Subcutaneous abdominal adipose tissue (tissue), 5 donors: ENCODE data around the gene PIK3C3.

Experiments
- H3K27ac ChIP-seq: one replicate; pipeline ENCODE4 v1.7.0; 2013; ENCODE audit warnings: low read depth, mild to moderate bottlenecking, inconsistent platforms, low read length, moderate library complexity
- H3K27me3 ChIP-seq, 5 donors: one replicate each; pipeline ENCODE4 v1.7.0; 2013; ENCODE audit warnings: low read length in 5 of 5, inconsistent platforms in 1 of 5; ENCODE audit not compliant: control insufficient read depth in 5 of 5, insufficient read depth in 4 of 5
- H3K36me3 ChIP-seq, 5 donors: one replicate each; pipeline ENCODE4 v1.7.0; 2013; ENCODE audit warnings: low read length in 5 of 5; ENCODE audit not compliant: control insufficient read depth in 5 of 5, insufficient read depth in 5 of 5
- H3K4me1 ChIP-seq, 5 donors: one replicate each; pipeline ENCODE4 v1.7.0; 2013; ENCODE audit warnings: low read length in 5 of 5, mild to moderate bottlenecking in 3 of 5, moderate library complexity in 1 of 5; ENCODE audit not compliant: control insufficient read depth in 5 of 5, insufficient read depth in 5 of 5
- H3K4me3 ChIP-seq, 5 donors: one replicate each; pipeline ENCODE4 v1.7.0; 2013; ENCODE audit warnings: low read length in 5 of 5, low read depth in 1 of 5
- H3K9ac ChIP-seq, 5 donors: one replicate each; pipeline ENCODE4 v1.7.0; 2013; ENCODE audit warnings: low read length in 5 of 5, mild to moderate bottlenecking in 4 of 5, moderate library complexity in 3 of 5
- H3K9me3 ChIP-seq, 5 donors: one replicate each; pipeline ENCODE4 v1.7.0; 2013; ENCODE audit warnings: low read length in 5 of 5; ENCODE audit not compliant: control insufficient read depth in 5 of 5
- donor health status: healthy.
- donor health status: healthy.
- donor health status: healthy.
- donor health status: healthy.
- donor health status: healthy.

PIK3C3 gene

DNA sequence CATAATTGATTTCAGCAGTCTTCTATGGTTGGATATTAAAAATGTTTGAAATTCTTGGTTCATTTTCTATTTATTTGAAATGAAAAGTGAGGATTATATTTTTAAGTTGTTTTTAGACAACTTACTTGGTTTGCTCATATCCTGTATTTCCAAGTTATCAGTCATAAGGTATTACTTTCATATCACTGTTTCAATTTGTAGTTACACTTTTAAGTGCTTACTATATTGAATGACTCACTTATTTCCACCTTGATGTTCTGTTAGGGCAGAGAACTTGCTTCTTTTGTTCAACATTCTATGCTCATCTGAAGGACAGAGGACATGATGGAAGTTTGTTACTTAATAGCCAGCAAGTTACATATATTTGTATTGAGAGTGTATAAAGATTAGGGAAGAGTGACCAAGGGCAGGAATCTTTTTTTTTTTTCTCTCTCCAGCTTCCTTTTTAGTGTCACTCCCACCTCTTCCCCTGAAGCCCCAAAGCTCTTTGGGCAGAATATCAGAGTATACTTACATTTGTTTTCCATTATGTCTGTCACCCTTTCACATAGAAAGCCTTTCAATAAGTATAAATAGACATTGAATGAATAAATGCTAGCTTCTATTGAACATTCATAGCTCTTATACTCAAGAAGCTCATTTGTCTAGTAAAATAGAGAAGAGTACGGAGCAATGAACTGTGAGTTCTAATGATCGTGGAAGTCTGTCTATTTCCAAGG lies 28.1 kb downstream of the PIK3C3 start:
- peaks cover 7 to 20% (median 10%) of the 10 kb centered on the region in 5 donors for H3K36me3 ChIP-seq
- H3K27ac ChIP-seq = no peak overlapping the region
- H3K9ac ChIP-seq = no peak overlapping the region
- H3K4me1 ChIP-seq = no peaks in the 10 kb centered on the region
- no peak overlapping the region for H3K4me3 ChIP-seq
- H3K9me3 ChIP-seq = no peaks in the 10 kb centered on the region
- H3K27me3 ChIP-seq = no peaks in the 10 kb centered on the region

- no peaks in the 10 kb centered on the region for H3K9me3 ChIP-seq
- H3K4me3 ChIP-seq = no peak overlapping the region
- no peak overlapping the region for H3K27ac ChIP-seq
- no peaks in the 10 kb centered on the region for H3K27me3 ChIP-seq
- no peak overlapping the region for H3K9ac ChIP-seq
- peaks cover 11 to 38% (median 22%) of the 10 kb centered on the region in 5 donors for H3K36me3 ChIP-seq
- H3K4me1 ChIP-seq = no peaks in the 10 kb centered on the region
Observed at GRCh38 chr18:41985914-41986313, 30.9 kb downstream of the PIK3C3 start.

DNA sequence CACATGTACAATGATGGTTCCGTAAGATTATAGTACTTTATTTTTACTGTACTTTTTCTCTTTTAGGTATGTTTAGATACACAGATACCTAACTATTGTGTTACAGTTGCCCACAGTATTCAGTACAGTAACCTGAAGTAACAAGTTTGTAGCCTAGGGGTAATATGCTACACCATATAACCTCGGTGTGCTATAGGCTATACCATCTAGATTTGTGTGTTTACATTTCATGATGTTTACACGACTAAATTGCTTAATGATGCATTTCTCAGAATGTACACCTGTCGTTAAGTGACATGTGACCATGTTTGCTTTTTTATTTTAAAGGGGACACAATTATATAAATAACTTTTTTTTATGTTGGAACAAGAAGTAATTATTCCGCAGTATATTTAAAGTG lies 34.5 kb downstream of the PIK3C3 start:
- no peak overlapping the region for H3K27ac ChIP-seq
- peaks cover 16 to 54% (median 32%) of the 10 kb centered on the region in 5 donors for H3K36me3 ChIP-seq
- H3K9ac ChIP-seq = no peak overlapping the region

DNA sequence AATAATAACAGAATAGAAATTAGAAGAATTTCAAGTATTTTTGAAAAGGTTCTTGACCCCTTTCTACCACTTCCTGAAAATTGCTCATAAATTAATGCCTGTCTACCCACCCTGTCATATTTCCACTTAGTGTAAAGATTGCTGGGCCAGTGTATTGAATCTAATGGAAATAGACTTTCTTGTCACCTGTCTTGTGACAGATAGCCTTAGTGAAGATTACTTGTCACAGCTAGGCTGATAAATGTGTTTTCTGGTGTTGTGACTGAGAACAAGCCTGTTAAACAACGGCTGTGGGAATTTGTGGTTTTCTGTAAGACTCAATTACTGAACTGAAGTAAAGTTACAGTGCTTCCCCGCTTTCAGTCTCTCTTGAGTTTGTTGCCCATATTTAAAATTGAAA lies 37.0 kb downstream of the PIK3C3 start:
- H3K27ac ChIP-seq = no peak overlapping the region
- H3K4me3 ChIP-seq = no peak overlapping the region
- H3K9ac ChIP-seq = no peak overlapping the region
- H3K36me3 ChIP-seq = peaks cover 17 to 59% (median 36%) of the 10 kb centered on the region in 5 donors
- no peaks in the 10 kb centered on the region for H3K27me3 ChIP-seq
- H3K9me3 ChIP-seq = no peaks in the 10 kb centered on the region
- H3K4me1 ChIP-seq = no peaks in the 10 kb centered on the region

More for the DNA sequence above, 34.5 kb downstream of the PIK3C3 start:
- H3K4me3 ChIP-seq = no peak overlapping the region
- no peaks in the 10 kb centered on the region for H3K4me1 ChIP-seq
- H3K27me3 ChIP-seq = no peaks in the 10 kb centered on the region
- H3K9me3 ChIP-seq = no peaks in the 10 kb centered on the region

DNA sequence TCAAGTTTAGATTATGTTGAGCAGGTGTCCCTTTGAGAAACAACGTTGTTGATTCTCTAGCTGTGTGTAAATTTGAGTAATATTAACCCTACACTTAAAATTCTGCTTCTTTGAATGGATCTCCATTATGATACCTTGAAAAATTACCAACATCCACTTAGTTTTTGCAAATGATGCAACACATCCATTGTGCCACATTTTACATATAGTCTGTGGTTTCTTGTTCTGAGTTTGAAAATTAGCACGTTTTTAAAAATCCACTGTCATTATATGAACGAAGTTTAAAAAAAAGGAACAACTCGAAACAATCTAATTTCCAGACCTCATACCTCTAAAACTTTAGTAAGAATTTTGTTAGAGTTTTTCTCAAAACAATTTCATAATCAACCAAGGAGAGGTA lies 37.7 kb downstream of the PIK3C3 start:
- Histone ChIP-seq H3K4me1 (no peaks in the 10 kb centered on the region), H3K9ac (no peak overlapping the region), H3K27me3 (no peaks in the 10 kb centered on the region), H3K9me3 (no peaks in the 10 kb centered on the region), H3K27ac (no peak overlapping the region), H3K4me3 (no peak overlapping the region), H3K36me3 (peaks cover 22 to 65% (median 41%) of the 10 kb centered on the region in 5 donors)

DNA sequence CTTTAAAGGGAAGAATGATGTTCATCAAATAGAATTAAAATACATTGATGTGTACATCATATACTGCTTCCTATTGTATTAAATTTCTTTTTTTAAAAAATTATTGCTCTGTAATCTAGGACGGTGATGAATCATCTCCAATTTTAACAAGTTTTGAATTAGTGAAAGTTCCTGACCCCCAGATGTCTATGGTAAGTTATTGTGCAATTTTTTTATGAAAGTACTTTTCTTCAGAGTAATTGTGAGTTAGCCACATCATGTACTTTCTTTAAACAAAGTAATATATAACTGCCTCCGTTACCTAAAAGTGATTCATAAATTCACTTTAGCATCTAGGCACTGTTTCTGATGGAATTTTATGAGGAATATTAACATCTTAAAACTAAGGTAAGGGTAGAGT lies 38.1 kb downstream of the PIK3C3 start:
- no peaks in the 10 kb centered on the region for H3K27me3 ChIP-seq
- no peak overlapping the region for H3K27ac ChIP-seq
- H3K4me3 ChIP-seq = no peak overlapping the region
- peaks cover 23 to 65% (median 40%) of the 10 kb centered on the region in 5 donors for H3K36me3 ChIP-seq
- H3K9me3 ChIP-seq = no peaks in the 10 kb centered on the region
- H3K4me1 ChIP-seq = no peaks in the 10 kb centered on the region
- no peak overlapping the region for H3K9ac ChIP-seq

DNA sequence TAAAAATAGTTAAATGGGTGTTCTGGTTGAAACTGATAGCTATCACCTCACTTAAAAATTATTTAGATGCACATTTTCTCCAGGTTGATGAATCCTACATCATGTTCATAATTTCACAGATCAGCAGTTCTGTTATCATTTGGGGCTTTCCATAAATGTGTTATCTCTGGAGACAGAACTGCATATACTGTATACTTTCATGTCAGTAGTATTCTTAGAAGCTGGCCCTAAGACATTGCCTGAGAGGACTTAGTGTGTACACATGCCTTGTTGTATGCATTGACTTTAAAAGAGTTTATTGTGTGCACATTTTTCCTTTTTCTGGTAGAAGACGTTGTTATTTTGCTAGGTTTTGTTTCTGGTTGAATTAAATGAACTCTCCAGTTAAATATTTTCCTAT lies 41.0 kb downstream of the PIK3C3 start:
- Histone ChIP-seq H3K4me3 (no peak overlapping the region), H3K9me3 (no peaks in the 10 kb centered on the region), H3K27me3 (no peaks in the 10 kb centered on the region), H3K27ac (no peak overlapping the region), H3K36me3 (peaks cover 28 to 70% (median 42%) of the 10 kb centered on the region in 5 donors), H3K4me1 (no peaks in the 10 kb centered on the region), H3K9ac (no peak overlapping the region)

DNA sequence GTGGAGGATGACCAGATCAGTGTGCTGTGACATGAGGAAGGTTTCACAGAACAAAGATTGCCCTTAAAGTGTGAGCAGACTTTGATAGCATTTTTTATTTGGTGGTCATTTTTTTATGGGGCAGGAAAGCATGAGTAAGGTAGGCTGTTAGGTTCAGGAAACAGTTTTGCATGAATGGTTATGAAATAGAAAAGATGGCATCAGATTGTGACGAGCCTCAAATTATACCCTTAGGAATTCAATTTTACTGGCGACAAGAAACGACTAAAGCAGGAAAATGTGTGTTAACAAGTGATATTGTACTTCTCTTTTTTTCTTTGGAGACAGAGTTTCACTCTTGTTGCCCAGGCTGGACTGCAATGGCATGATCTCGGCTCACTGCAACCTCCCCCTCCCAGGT lies 44.7 kb downstream of the PIK3C3 start:
- H3K9ac ChIP-seq = no peak overlapping the region
- H3K9me3 ChIP-seq = no peaks in the 10 kb centered on the region
- no peaks in the 10 kb centered on the region for H3K4me1 ChIP-seq
- H3K27ac ChIP-seq = no peak overlapping the region
- peaks cover 45 to 75% (median 51%) of the 10 kb centered on the region in 5 donors for H3K36me3 ChIP-seq
- no peak overlapping the region for H3K4me3 ChIP-seq
- H3K27me3 ChIP-seq = no peaks in the 10 kb centered on the region

DNA sequence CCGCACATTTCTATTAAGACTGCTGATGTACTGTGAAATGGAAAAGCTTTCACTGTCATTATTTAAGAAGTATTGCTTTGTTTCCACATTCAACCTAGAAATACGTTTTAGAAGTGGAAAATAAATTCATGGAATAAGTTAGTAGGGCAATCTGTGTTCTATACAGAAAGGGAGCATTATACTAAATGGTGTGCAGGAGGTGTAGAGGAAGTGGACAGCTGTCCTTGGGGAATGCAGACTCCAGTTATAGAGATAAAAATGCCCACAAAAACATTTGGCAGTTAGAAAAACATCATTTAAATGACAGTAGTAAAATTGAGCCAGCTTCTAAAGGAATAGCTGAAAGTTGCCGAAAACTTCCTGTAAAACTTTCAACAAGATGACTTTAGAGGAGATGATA lies 46.8 kb downstream of the PIK3C3 start:
- H3K27ac ChIP-seq = no peak overlapping the region
- H3K9me3 ChIP-seq = no peaks in the 10 kb centered on the region
- H3K27me3 ChIP-seq = no peaks in the 10 kb centered on the region
- no peak overlapping the region for H3K9ac ChIP-seq
- H3K36me3 ChIP-seq = peaks cover 55 to 76% (median 58%) of the 10 kb centered on the region in 5 donors
- no peak overlapping the region for H3K4me3 ChIP-seq
- H3K4me1 ChIP-seq = no peaks in the 10 kb centered on the region

GRCh38 chr18:42004653-42005052 lies 49.6 kb downstream of the PIK3C3 start:
- Histone ChIP-seq H3K4me1 (no peaks in the 10 kb centered on the region), H3K9me3 (no peaks in the 10 kb centered on the region), H3K27ac (no peak overlapping the region), H3K27me3 (no peaks in the 10 kb centered on the region), H3K9ac (no peak overlapping the region), H3K4me3 (no peak overlapping the region), H3K36me3 (peaks cover 44 to 54% (median 45%) of the 10 kb centered on the region in 5 donors)
